GM12878 (cell line): Measurements from ENCODE around the gene UFD1. TPM values are rescaled to one million over a fixed set of nuclear protein-coding genes. Genes with fewer than 3 reads are reported as not detected.

ENCODE experiments used
- ATAC-seq: fragments of 200-7000 bp; cut with Tn5 transposase; 3 replicates; pipeline ENCODE4 v1.9.1; 2020; ENCODE audit warnings: mild to moderate bottlenecking, moderate library complexity
- BruUV-seq: library from RNA; stranded (reverse); fragments of 400-500 nt; replicated peaks from 2 replicates; lab custom pipeline; 2021; lab: Mats Ljungman, UMichigan
- CTCF ChIA-PET: fragments of 300-600 bp; sonication (Branson Sonifier 250); formaldehyde crosslinking; extraction: SDS; loops from one replicate; lab custom pipeline; 2021; ENCODE audit warnings: inconsistent platforms; lab: Yijun Ruan, JAX
- POLR2A ChIA-PET: fragments of 350-600 bp; formaldehyde crosslinking; extraction: SDS; loops from one replicate; lab custom pipeline; 2021; ENCODE audit warnings: inconsistent platforms; lab: Charles Lee
- RAD21 ChIA-PET: fragments of 300-600 bp; sonication (Branson Sonifier 250); formaldehyde crosslinking; loops from one replicate; lab custom pipeline; 2023; ENCODE audit warnings: antibody characterized with exemption; ENCODE audit not compliant: unreplicated experiment; lab: Charles Lee
- SMC1A ChIA-PET: fragments of 300-600 bp; sonication (Branson Sonifier 250); formaldehyde crosslinking; loops from one replicate; lab custom pipeline; 2023; ENCODE audit not compliant: unreplicated experiment, uncharacterized antibody; lab: Charles Lee
- DNase-seq: peaks from one replicate; pipeline ENCODE4 v3.0.0-alpha.2; 2011; ENCODE audit warnings: low read depth, low spot score
- FAIRE-seq: peaks from 3 replicates; lab custom pipeline; 2011; peaks lifted over from hg19 to GRCh38; lab: Jason Lieb, UNC
- H2AFZ ChIP-seq: 2 replicates; pipeline ENCODE4 v1.6.0; 2011; ENCODE audit warnings: low read depth, low read length, control low read depth; ENCODE audit not compliant: control insufficient read depth
- H3K27ac ChIP-seq: 2 replicates; pipeline ENCODE4 v1.5.1; 2011; ENCODE audit warnings: control low read depth; ENCODE audit not compliant: control insufficient read depth, insufficient read depth
- H3K27me3 ChIP-seq, 2 experiments: replicated peaks in 1 of 2; 2 replicates each; pipeline versions ENCODE4 v1.6.0 to v1.6.1; 2011; ENCODE audit warnings: low read length in 1 of 2; ENCODE audit not compliant: control insufficient read depth in 2 of 2, insufficient read depth in 2 of 2
- H3K36me3 ChIP-seq, 2 experiments: 2 replicates each; pipeline ENCODE4 v1.5.1; 2011; ENCODE audit warnings: low read length in 1 of 2; ENCODE audit not compliant: control insufficient read depth in 2 of 2, insufficient read depth in 2 of 2
- H3K4me1 ChIP-seq: 2 replicates; pipeline ENCODE4 v1.6.1; 2011; ENCODE audit warnings: mild to moderate bottlenecking, low read length, moderate library complexity, mixed read lengths; ENCODE audit not compliant: control insufficient read depth, insufficient read depth
- H3K4me2 ChIP-seq: 2 replicates; pipeline ENCODE4 v1.6.0; 2011; ENCODE audit warnings: control low read depth; ENCODE audit not compliant: control insufficient read depth, insufficient read depth
- H3K4me3 ChIP-seq: fragments of 200-600 bp; sonication (generic); 2 replicates; pipeline ENCODE4 v1.5.1; 2016
- H3K79me2 ChIP-seq: 2 replicates; pipeline ENCODE4 v1.6.0; 2011; ENCODE audit warnings: low read length; ENCODE audit not compliant: control insufficient read depth, insufficient read depth
- H3K9ac ChIP-seq: 2 replicates; pipeline ENCODE4 v1.8.0; 2011; ENCODE audit warnings: low read length, control low read depth, mixed read lengths; ENCODE audit not compliant: control insufficient read depth, insufficient read depth
- H3K9me3 ChIP-seq: replicated peaks from 3 replicates; pipeline ENCODE4 v1.5.1; 2011; ENCODE audit warnings: mild to moderate bottlenecking, low read length; ENCODE audit not compliant: control insufficient read depth, insufficient read depth
- H4K20me1 ChIP-seq: 2 replicates; pipeline ENCODE4 v1.6.0; 2011; ENCODE audit not compliant: control insufficient read depth, insufficient read depth
- HDAC2 ChIP-seq: fragments of 200-600 bp; sonication (generic); IDR thresholded peaks from 2 replicates; pipeline ENCODE4 v1.6.1; 2017
- IRF4 ChIP-seq: IDR thresholded peaks from 2 replicates; pipeline ENCODE4 v1.6.1; 2011; ENCODE audit warnings: low read depth, low read length
- NFYB ChIP-seq: IDR thresholded peaks from 2 replicates; pipeline ENCODE4 v1.6.1; 2011; ENCODE audit warnings: low read depth, mild to moderate bottlenecking, low read length, improper control_type of control experiment, moderate library complexity; ENCODE audit not compliant: insufficient read depth
- NR2F1 ChIP-seq: fragments of 450-650 bp; conservative IDR thresholded peaks from 2 replicates; pipeline ENCODE4 v1.6.1; 2017; ENCODE audit warnings: mild to moderate bottlenecking
- POLR2AphosphoS2 ChIP-seq: IDR thresholded peaks from 2 replicates; pipeline ENCODE4 v1.6.1; 2011; ENCODE audit warnings: low read depth, mild to moderate bottlenecking, low read length, improper control_type of control experiment, moderate library complexity
- ZNF207 ChIP-seq: fragments of 450-650 bp; IDR thresholded peaks from 2 replicates; pipeline ENCODE4 v1.6.1; 2014; ENCODE audit warnings: antibody characterized with exemption, mild to moderate bottlenecking, borderline replicate concordance
- WGBS: methylation state at CpG from one replicate; pipeline ENCODE4 v1.1.6; 2016; ENCODE audit warnings: low lambda C conversion rate; ENCODE audit not compliant: insufficient replicate concordance, insufficient coverage; ENCODE audit errors: missing lambda C conversion rate; 5-methylcytosine and 5-hydroxymethylcytosine counted together
- in situ Hi-C: fragments of 300-500 bp; cut with MboI; formaldehyde crosslinking; loops from 9 replicates; pipeline ENCODE4 v1.14.3; 2018; ENCODE audit warnings: mixed read lengths
- intact Hi-C: fragments of 100-400 bp; cut with micrococcal nuclease; formaldehyde crosslinking; loops from one replicate; pipeline ENCODE4 v1.14.2; 2022; ENCODE audit not compliant: unreplicated experiment
- polyA plus RNA-seq, 11 experiments: library from polyadenylated mRNA; depleted of rRNA in 4 of 11; unstranded in 6 of 11; stranded (reverse) in 5 of 11; fragments of >200 nt; fragmentation: Nextera tagmentation in 4 of 11; fragmentation: Illumina TruSeq in 1 of 11; extraction: Ambion mirVana in 4 of 11; extraction: Trizol in 1 of 11; gene quantifications; 1 replicate in 1 of 11; 2 replicates in 10 of 11; pipeline versions ENCODE4 v1.2.1 to v1.2.3, GENCODE V29; 2011 to 2016; ENCODE audit warnings: inconsistent platforms in 2 of 11, missing spikeins in 2 of 11, low read depth in 1 of 11
- total RNA-seq, 4 experiments: library from RNA; depleted of rRNA in 3 of 4; stranded (reverse); fragments of >200 nt in 3 of 4; fragmentation: Illumina TruSeq in 1 of 4; extraction: Trizol in 1 of 4; gene quantifications; 2 replicates each; pipeline versions ENCODE4 v1.2.1 to v1.2.3, GENCODE V29; 2013 to 2021
- TF ChIP-seq, protein P1 (sequence below): fragments of 450-650 bp; formaldehyde crosslinking; IDR thresholded peaks from 2 replicates; pipeline ENCODE4 v1.5.0; 2022; ENCODE audit warnings: mild to moderate bottlenecking, missing genetic modification characterization

The UFD1 gene
- total and polyA plus RNA-seq, 10 of the 15 experiments (the other 5 are each of a cell fraction or from before 2014, with no cell fraction given) = 67.2 to 143 (median 117) TPM

DNA sequence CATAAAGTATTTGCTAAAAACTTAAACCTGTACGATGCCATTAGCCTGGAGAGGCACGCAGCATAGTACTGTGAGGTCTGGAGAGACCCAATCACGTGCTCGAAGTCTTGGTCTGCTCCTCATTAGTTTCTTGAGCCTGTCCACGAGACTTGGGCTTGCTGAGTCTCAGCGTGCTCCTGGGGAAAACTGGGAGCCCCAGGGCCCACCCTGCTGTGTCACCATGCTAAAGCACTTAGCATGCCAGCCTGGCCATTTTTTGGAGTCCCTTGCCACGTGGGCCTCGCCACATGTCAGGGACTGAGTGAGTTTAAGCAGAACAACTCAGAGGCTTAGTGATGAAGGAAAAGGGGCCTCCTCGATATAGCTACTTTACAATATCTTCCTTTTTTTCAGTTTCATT, 3.3 kb upstream of the UFD1 start:
- H3K79me2 ChIP-seq = peaks cover 28% of the 10 kb centered on the region
- no TSS peak for BruUV-seq
- 86% methylated on average over 9 of the region's 9 CpGs for WGBS
- no peak overlapping the region for H3K4me3 ChIP-seq
- in situ Hi-C loops (no loop called here), intact Hi-C loops (no loop called here)
- no peak overlapping the region for H3K9ac ChIP-seq
- ChIA-PET CTCF (interaction anchor here (1.0 kb wide), 1 partner anchor 148 kb away, joined by 3 read pairs; no protein-coding TSS in a partner anchor), RAD21 (no interaction called here), POLR2A (no interaction called here), SMC1A (no interaction called here)
- H3K36me3 ChIP-seq = peaks cover 6 to 8% of the 10 kb centered on the region in 2 experiments; a peak in 3 of 4 replicates
- H3K4me1 ChIP-seq = no peaks in the 10 kb centered on the region
- H3K9me3 ChIP-seq = no peaks in the 10 kb centered on the region
- H2AFZ ChIP-seq = no peak overlapping the region
- H4K20me1 ChIP-seq = no peaks in the 10 kb centered on the region
- ATAC-seq (no peak), DNase-seq (no peak), FAIRE-seq (no peak)
- H3K27ac ChIP-seq = no peak overlapping the region
- H3K4me2 ChIP-seq = no peak overlapping the region
- TF ChIP-seq HDAC2 (no peak), NR2F1 (no peak), POLR2AphosphoS2 (no peak), IRF4 (no peak), NFYB (no peak), ZNF207 (no peak)
- TF ChIP-seq, protein P1, sequence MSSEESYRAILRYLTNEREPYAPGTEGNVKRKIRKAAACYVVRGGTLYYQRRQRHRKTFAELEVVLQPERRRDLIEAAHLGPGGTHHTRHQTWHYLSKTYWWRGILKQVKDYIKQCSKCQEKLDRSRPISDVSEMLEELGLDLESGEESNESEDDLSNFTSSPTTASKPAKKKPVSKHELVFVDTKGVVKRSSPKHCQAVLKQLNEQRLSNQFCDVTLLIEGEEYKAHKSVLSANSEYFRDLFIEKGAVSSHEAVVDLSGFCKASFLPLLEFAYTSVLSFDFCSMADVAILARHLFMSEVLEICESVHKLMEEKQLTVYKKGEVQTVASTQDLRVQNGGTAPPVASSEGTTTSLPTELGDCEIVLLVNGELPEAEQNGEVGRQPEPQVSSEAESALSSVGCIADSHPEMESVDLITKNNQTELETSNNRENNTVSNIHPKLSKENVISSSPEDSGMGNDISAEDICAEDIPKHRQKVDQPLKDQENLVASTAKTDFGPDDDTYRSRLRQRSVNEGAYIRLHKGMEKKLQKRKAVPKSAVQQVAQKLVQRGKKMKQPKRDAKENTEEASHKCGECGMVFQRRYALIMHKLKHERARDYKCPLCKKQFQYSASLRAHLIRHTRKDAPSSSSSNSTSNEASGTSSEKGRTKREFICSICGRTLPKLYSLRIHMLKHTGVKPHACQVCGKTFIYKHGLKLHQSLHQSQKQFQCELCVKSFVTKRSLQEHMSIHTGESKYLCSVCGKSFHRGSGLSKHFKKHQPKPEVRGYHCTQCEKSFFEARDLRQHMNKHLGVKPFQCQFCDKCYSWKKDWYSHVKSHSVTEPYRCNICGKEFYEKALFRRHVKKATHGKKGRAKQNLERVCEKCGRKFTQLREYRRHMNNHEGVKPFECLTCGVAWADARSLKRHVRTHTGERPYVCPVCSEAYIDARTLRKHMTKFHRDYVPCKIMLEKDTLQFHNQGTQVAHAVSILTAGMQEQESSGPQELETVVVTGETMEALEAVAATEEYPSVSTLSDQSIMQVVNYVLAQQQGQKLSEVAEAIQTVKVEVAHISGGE (CRISPR knock-in tag) = no peak
- H3K27me3 ChIP-seq = no peaks in the 10 kb centered on the region
